Limb (tissue), 2 donors: Measurements from ENCODE around the gene ELOA.
"Not testable (repeated sequence)": the region's sequence is repeated elsewhere in the genome, so short reads cannot be mapped to it uniquely, and the experiment has no call there.

ENCODE experiments used
- DNase-seq, 2 donors: peaks; one replicate each; pipeline ENCODE4 v3.0.0-alpha.2; 2016; ENCODE audit errors: extremely low spot score in 2 of 2

The ELOA gene

GRCh38 chr1:23801338-23801748 lies 58.1 kb downstream of the ELOA start:
- DNase-seq: no peak

GRCh38 chr1:23801876-23802275 lies 58.6 kb downstream of the ELOA start:
- no peak for DNase-seq

- not testable (repeated sequence) for DNase-seq
Measured at GRCh38 chr1:23802809-23803342, 59.6 kb downstream of the ELOA start.

- DNase-seq: no peak
Measured at GRCh38 chr1:23803674-23804073, 60.4 kb downstream of the ELOA start.

DNA sequence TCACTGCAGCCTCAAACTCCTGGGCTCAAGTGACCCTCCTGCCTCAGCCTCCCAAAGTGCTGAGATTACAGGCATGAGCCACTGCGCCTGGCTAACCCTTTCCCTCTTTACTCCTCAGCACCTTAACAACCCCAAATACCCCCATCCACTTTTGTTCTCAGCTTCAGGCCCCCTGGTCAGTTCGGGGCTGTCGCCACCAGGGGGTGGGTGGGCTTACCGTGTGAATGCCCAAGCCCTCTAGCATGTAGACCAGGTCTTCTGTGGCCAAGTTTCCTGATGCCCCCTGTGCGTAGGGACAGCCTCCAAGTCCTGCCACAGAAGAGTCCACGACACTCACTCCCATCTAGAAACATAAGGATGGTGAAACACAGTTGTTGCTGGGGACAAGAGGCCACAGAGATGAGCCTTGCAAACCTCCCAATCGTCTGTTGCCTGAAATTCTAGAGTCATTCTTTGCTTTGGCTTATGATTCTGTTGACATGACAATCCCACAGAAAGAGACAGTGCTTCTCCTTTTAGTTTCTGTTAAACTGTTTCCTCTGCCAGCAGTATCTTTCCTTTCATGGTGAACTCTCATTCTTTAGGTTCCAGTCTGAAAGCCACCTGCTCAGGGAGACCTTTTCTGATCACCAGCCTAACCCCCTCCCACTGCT lies 61.0 kb downstream of the ELOA start:
- no peak for DNase-seq

- DNase-seq: no peak
Measured at GRCh38 chr1:23805025-23805424, 61.8 kb downstream of the ELOA start.

GRCh38 chr1:23806280-23806679 lies 63.0 kb downstream of the ELOA start:
- DNase-seq: no peak

DNA sequence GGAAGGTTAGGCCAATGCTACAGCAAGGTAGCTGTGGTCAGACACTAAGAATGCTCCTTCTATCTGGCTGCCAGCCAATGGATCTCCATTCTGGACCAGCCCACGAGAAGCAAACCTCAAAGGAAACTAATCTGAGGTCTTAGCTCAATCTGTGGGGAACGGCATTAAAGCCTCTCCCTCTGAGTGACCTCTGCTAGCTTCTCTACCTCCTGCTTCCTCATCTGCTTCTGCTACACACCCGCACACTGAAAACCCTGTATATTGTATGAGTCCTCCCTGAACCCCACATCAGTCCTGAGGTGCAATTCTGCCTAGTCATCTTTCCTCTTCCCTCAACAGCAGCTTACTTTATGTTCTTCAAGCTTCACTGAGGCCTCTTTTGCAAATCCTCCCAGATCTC lies 64.2 kb downstream of the ELOA start:
- DNase-seq: no peak

DNA sequence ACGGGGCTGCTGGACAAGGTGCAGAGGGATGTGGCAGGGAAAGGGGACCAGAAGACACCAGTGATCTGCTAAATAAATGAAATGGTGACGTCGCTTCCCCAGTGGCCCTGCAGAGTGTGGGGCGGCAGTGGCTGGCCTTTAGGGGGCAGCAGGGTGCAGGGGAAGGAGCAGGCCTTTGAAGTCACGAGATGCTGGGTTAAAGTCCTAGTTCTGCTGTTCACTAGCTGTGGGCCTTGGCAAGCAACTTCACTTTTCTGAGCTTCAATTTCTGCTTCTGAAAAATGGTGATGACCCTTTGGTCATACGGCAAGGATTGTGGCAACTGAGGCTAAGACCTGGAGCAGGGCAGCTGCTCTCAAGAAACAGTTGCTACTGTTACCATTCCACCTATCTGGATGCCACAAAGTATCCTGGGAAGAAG lies 66.5 kb downstream of the ELOA start:
- DNase-seq: no peak

DNA sequence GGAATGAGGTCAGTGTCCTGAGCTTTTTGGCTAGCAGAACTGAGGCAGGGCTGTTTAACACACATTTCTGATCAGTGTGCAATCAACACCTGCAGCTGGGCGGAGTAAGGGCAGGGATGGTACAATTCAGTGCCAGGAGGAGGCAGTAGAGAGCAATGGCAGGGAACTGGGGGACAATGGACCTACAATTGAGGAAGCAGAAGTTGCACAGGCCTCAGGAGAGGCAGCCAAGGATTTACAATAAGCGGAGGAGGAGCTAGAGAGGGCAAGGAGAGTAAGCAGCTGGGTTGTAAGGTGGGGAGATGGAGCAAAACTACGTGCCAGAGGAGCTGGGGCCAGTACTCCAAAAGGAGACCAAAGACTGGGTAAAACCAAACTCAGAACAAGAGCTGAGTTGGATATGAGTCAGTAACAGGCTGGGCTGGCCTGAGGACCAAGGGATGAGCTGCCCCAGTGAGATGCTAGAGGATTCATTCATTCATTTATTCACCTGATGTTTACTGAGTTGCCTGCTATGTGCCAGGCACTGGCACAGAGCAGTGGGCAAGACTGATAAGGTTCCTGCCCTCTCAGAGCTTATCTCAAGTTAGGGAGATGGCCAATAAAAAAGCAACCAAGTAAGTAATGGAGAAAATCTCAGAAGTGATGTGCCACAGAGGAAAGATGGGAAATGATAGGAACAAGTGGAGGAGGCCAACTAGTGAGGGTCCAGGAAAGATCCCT lies 67.7 kb downstream of the ELOA start:
- no peak for DNase-seq
